Osteoblast (primary cell): ENCODE results near the gene IDH2. TPM values are rescaled to one million over a fixed set of nuclear protein-coding genes. Genes with fewer than 3 reads are reported as not detected.

Experiments
- DNase-seq: peaks from one replicate; pipeline ENCODE4 v3.0.0; 2011; ENCODE audit warnings: low spot score, mixed read lengths; ENCODE audit not compliant: insufficient read length; ENCODE audit errors: missing footprints
- H2AFZ ChIP-seq: 2 replicates; pipeline ENCODE4 v1.6.0; 2011; ENCODE audit warnings: mild to moderate bottlenecking, low read length
- H3K27ac ChIP-seq: 2 replicates; pipeline ENCODE4 v1.5.1; 2011; ENCODE audit warnings: mild to moderate bottlenecking, low read depth, low read length, moderate library complexity
- H3K27me3 ChIP-seq: 2 replicates; pipeline ENCODE4 v1.6.0; 2012; ENCODE audit warnings: mild to moderate bottlenecking, control low read depth, inconsistent platforms, low read length, moderate library complexity; ENCODE audit not compliant: insufficient read depth
- H3K36me3 ChIP-seq: 2 replicates; pipeline ENCODE4 v1.5.1; 2011; ENCODE audit warnings: mild to moderate bottlenecking, low read length, control low read depth, moderate library complexity; ENCODE audit not compliant: insufficient read depth
- H3K4me1 ChIP-seq: 2 replicates; pipeline ENCODE4 v1.5.1; 2011; ENCODE audit warnings: mild to moderate bottlenecking, low read length, control low read depth, moderate library complexity; ENCODE audit not compliant: insufficient read depth
- H3K4me2 ChIP-seq: 2 replicates; pipeline ENCODE4 v1.6.0; 2011; ENCODE audit warnings: mild to moderate bottlenecking, low read length; ENCODE audit not compliant: insufficient read depth
- H3K4me3 ChIP-seq: fragments of 200-600 bp; sonication (generic); 3 replicates; pipeline ENCODE4 v1.5.1; 2012; ENCODE audit warnings: mild to moderate bottlenecking, low read length, inconsistent platforms; ENCODE audit not compliant: insufficient read depth
- H3K79me2 ChIP-seq: 2 replicates; pipeline ENCODE4 v1.6.0; 2012; ENCODE audit warnings: mild to moderate bottlenecking, low read length, control low read depth, inconsistent platforms; ENCODE audit not compliant: insufficient read depth
- H3K9me3 ChIP-seq: 2 replicates; pipeline ENCODE4 v1.5.1; 2011; ENCODE audit warnings: low read depth, low read length, control low read depth
- H4K20me1 ChIP-seq: 2 replicates; pipeline ENCODE4 v1.6.0; 2012; ENCODE audit warnings: mild to moderate bottlenecking, low read length, control low read depth; ENCODE audit not compliant: insufficient read depth
- CTCF ChIP-seq: IDR thresholded peaks from 2 replicates; pipeline ENCODE4 v1.5.1; 2011; ENCODE audit warnings: mild to moderate bottlenecking, low read depth, low read length, moderate library complexity; ENCODE audit errors: extremely low read depth
- total RNA-seq: library from RNA; depleted of rRNA; stranded (reverse); fragments of >200 nt; gene quantifications from 2 replicates; pipeline ENCODE4 v1.2.3, GENCODE V29; 2012

Gene IDH2
- total RNA-seq, 1 donor: 51.0 TPM

- Histone ChIP-seq H3K79me2 (peaks cover 24% of the 10 kb centered on the region), H3K9me3 (no peaks in the 10 kb centered on the region), H4K20me1 (peaks cover 14% of the 10 kb centered on the region), H3K27me3 (no peaks in the 10 kb centered on the region), H3K4me2 (no peak overlapping the region), H3K36me3 (no peaks in the 10 kb centered on the region), H2AFZ (no peak overlapping the region), H3K4me3 (no peak overlapping the region), H3K4me1 (no peaks in the 10 kb centered on the region), H3K27ac (no peak overlapping the region)
- DNase-seq: no peak
- no peak for TF ChIP-seq CTCF
Measured at GRCh38 chr15:90056529-90056928, 45.7 kb downstream of the IDH2 start.

- Histone ChIP-seq H3K27ac (no peak overlapping the region), H3K4me1 (no peaks in the 10 kb centered on the region), H3K4me2 (no peak overlapping the region), H3K36me3 (no peaks in the 10 kb centered on the region), H4K20me1 (peaks cover 13% of the 10 kb centered on the region), H3K79me2 (peaks cover 25% of the 10 kb centered on the region), H2AFZ (no peak overlapping the region), H3K9me3 (no peaks in the 10 kb centered on the region), H3K27me3 (no peaks in the 10 kb centered on the region), H3K4me3 (no peak overlapping the region)
- TF ChIP-seq CTCF: no peak
- DNase-seq: no peak
Measured at GRCh38 chr15:90055182-90055581, 47.1 kb downstream of the IDH2 start.

GRCh38 chr15:90054618-90055097 lies 47.6 kb downstream of the IDH2 start:
- Histone ChIP-seq H2AFZ (no peak overlapping the region), H3K27me3 (no peaks in the 10 kb centered on the region), H3K4me1 (no peaks in the 10 kb centered on the region), H3K36me3 (no peaks in the 10 kb centered on the region), H3K4me3 (no peak overlapping the region), H3K27ac (no peak overlapping the region), H3K9me3 (no peaks in the 10 kb centered on the region), H3K4me2 (no peak overlapping the region), H3K79me2 (peaks cover 26% of the 10 kb centered on the region), H4K20me1 (peaks cover 18% of the 10 kb centered on the region)
- no peak for TF ChIP-seq CTCF
- no peak for DNase-seq

- no peak for TF ChIP-seq CTCF
- Histone ChIP-seq H3K4me2 (no peak overlapping the region), H3K4me1 (no peaks in the 10 kb centered on the region), H3K79me2 (peaks cover 18% of the 10 kb centered on the region), H3K9me3 (no peaks in the 10 kb centered on the region), H3K36me3 (no peaks in the 10 kb centered on the region), H3K4me3 (no peak overlapping the region), H2AFZ (no peak overlapping the region), H3K27ac (no peak overlapping the region), H3K27me3 (no peaks in the 10 kb centered on the region), H4K20me1 (peaks cover 20% of the 10 kb centered on the region)
- peak; percentile 44 for DNase-seq
Measured at GRCh38 chr15:90053685-90054466, 48.4 kb downstream of the IDH2 start.
